NK-92 treated with Interleukin-12 subunit alpha and Interleukin-12 subunit beta, amount 100 ng/mL, for 24 hours (cell line): ENCODE results near the gene TES.
"Not testable (repeated sequence)": the region's sequence is repeated elsewhere in the genome, so short reads cannot be mapped to it uniquely, and the experiment has no call there.

ENCODE experiments used
- DNase-seq: peaks from one replicate; lab custom pipeline; 2025; lab: John Stamatoyannopoulos, UW

TES gene

GRCh38 chr7:116210345-116211005 is at the start of gene TES:
TES (plus strand) TSS chr7:116210539; CDS start chr7:116210708, 169 bp downstream.
- peak; percentile 82 for DNase-seq

DNA sequence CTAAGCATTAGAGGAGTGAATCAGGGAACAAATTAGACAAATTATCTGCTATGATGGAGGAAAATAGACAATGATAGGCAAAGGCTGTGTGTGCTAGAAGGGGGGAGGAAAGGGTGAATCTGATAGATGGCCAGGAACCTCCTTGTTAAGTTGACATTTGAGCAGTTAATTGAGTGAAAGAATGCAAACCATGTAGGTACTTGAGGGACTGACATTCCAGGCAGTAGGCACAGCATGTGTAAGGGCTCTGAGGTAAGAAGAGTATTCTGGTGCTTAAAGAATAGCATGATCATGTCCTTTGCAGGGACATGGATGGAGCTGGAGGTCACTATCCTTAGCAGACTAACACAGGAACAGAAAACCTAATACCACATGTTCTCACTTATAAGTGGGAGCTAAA is 48.6 kb upstream of the TES start:
- no peak for DNase-seq

- DNase-seq: no peak
These were observed 48.1 kb upstream of the TES start for GRCh38 chr7:116162254-116162653.

DNA sequence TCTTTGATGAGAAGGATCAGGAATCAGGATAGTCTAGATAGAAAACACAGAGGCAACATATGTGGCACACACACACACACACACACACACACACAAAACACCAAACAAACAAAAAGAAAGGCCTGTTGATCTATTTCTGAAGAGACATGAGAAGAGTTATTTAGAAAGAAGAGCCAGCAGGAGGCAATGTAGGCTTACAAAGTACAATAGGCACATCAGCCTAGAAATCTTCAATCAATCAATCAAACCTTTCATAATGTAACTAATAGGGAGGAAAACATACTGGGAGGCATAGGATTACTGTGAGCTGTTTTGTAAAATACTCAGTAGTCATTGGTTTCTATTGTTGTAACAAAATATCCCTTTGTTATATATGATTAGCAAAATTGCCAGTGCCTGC is 47.3 kb upstream of the TES start:
- DNase-seq: no peak

GRCh38 chr7:116164552-116165306 is 45.6 kb upstream of the TES start:
- no peak for DNase-seq

- no peak for DNase-seq
These were observed 44.6 kb upstream of the TES start for GRCh38 chr7:116165717-116166116.

DNA sequence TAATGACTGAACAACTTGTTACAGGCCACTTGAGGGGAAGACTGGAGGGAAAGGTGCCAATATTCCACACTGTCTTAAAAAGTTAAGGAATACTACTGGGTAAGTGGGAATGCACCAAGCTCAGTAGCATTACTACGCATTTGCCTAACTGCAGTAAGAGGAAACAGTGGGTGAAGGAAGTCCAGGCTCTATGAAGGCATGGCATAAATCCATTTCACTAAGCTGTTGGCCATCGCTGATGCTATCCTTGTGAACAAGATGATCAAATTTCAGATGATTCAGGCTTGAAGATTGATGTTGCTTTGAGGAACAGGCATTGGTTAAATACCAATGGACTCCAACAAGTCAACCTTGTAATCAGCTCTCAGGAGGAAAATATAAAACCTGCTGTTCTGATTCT is 44.2 kb upstream of the TES start:
- DNase-seq: no peak

GRCh38 chr7:116167177-116167576 is 43.2 kb upstream of the TES start:
- DNase-seq: no peak

GRCh38 chr7:116169060-116169459 is 41.3 kb upstream of the TES start:
- no peak for DNase-seq

GRCh38 chr7:116170180-116170579 is 40.2 kb upstream of the TES start:
- no peak for DNase-seq

DNA sequence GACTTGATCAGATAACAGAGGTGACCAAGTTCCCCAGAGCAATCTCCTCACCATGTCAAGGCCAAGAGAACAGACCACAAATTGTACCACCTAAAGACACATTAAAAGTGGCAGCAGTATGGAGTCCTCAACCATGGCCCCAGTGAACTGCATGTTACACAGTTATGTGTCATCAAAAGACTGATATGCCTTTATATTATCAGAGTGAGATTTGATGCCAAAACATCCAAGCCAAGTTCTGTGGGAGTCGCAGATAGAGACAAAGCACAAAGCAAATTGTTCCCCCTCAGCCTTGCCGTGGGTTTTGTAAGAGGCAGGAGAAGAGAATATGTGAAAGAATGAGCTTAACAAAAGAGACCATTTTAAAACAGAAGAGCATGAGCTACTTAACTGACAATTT is 39.2 kb upstream of the TES start:
- no peak for DNase-seq

DNA sequence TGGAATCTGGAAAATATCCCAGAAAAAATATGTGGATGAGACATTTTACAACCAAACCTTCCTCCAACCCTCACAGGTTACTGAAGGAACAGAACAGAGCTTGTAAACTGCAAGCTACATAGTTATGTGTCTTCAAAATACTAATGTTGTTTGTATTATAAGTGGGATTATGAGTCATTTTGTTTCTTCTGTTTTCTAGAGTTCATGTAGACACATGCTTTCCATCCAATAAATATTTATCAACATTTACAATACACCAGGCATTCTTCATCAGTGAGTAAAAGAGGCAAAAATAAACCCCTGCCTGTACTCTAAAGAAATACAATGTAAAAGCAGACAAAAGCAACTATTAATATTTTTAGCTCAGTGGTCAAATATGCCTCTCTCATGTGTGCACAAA is 38.0 kb upstream of the TES start:
- DNase-seq: no peak

GRCh38 chr7:116173051-116174028 is 37.0 kb upstream of the TES start:
- DNase-seq: no peak

GRCh38 chr7:116175095-116175494 is 35.2 kb upstream of the TES start:
- not testable (repeated sequence) for DNase-seq

DNA sequence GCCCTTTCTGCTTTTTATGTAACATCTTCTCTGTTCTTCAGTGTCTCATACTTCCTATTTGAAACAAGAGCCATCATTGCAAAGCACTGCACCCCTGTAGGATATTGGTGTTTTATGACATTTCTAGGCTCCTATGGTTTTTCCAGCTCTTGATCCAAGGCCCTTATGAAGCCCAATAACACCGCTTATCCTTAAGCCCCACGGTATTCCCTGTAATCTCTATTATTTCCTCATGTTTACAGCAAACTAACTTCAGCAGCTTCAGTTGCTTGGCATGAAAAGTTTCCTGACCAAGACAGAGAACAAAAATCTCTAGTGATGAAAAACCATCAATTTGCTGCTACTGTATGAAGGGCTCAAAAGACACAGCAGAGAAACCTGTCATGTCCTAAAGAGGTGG is 34.1 kb upstream of the TES start:
- DNase-seq: no peak

DNA sequence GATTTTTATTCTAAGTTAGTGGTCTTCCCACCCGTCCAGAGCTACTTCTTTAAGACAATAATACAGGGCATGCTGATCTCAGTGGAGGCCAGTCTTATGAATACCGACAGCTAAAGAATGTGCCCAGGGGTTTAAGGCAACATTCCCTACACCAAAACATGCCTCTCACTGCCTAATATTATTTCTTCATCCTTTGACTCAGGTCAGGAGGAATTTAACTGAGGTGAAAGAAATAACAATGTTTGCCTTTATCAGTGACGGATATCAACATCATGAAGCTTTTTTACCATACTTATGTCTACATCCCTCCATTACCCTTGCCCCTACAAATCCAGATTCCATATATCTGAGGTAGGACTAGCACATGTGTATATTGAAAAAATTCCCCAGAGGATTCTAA is 33.3 kb upstream of the TES start:
- DNase-seq: no peak

DNA sequence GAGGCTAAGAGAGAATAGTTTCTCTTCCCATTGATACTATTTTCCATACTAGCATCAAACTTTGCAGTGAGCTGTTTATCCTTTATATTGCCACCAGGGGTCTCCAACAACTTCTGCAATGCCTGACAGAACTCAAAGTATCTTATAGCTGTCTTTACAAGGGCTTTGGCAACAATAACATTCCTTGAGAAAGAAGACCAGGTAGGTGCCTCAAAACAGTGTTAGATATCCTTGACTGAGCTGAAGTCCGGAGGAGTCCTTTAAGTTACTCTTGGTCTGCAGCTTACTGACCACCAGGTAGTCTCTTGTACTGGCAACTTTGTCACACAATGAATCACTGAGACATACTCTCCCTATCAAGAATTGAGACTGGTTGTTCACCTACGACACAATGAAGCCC is 30.0 kb upstream of the TES start:
- DNase-seq: no peak

DNA sequence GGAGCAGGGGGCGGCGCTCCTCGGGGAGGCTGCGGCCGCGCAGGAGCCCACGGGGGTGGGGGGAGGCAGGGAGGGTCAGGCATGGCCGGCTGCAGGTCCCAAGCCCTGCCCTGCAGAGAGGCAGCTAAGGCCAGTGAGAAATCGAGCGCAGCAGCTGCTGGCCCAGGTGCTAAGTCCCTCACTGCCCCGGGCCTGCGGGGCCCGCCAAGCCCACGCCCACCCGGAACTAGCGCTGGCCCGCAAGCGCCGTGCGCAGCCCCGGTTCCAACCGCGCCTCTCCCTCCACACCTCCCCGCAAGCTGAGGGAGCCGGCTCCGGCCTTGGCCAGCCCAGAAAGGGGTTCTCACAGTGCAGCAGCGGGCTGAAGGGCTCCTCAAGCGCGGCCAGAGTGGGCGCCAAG is 28.3 kb upstream of the TES start:
- DNase-seq: no peak

DNA sequence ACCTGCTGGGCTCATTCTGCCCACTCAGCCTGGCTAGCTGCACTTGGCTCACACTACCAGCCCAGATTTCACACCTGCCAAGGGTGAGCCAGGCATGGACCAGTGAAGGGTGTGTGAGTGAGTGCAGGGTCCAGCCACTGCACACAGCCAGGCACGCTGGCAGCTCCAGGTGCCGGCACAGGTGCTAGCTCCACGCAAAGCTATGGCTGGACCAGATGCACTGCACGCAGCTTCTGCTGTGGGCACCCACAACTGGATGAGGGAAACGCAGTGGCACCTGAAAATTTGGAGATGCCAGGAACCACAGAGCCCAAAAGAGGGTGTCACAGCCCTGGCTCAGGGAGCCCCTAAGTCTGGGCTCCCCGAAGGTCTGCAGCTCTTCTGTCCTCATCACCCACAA is 24.9 kb upstream of the TES start:
- no peak for DNase-seq

- no peak for DNase-seq
These were observed 24.4 kb upstream of the TES start for GRCh38 chr7:116185956-116186355.

GRCh38 chr7:116187400-116187799 is 22.9 kb upstream of the TES start:
- no peak for DNase-seq

GRCh38 chr7:116193329-116194087 is 16.8 kb upstream of the TES start:
- DNase-seq: no peak
